RPMI8226 (cell line): ENCODE data around the gene SYT9.
"Not testable (repeated sequence)": the region's sequence is repeated elsewhere in the genome, so short reads cannot be mapped to it uniquely, and the experiment has no call there.

Source experiments
- DNase-seq: peaks from one replicate; pipeline ENCODE4 v3.0.0-alpha.2; 2015

The SYT9 gene

DNA sequence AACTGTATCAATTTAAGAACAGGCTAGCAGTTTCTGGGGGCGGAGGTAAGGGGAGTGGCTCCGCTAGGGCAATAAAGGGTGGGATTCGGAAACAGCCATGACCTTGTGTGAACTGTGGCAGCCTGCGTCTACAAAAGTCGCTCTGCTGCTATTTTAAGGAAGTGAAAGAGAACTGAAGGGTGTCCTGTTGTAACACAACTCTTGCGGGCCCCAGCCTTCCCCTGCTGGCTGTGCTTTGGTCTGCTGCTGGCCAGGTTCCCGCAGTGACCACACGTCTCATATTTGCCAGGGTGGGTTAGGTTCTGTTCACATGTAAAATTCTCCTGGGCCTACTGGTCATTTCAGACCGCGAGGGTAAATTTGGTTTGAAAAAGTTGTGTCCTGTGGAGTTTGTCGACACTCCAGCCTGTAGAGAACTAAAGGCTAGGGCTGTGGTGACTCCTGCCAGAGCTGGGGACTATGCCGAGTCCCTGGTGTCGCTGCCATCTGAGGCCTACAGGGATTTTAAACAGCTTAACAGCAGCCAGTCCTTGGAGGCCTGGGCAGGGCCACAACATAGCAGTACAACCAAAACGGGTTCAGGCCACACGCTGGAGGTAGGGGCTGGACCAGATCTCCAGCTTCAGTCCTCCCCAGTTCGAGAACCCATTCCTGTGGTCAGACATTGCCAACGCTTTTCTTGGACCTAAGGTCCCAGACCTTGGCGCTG is 261.0 kb downstream of the SYT9 start:
- peak; percentile 85 for DNase-seq

DNA sequence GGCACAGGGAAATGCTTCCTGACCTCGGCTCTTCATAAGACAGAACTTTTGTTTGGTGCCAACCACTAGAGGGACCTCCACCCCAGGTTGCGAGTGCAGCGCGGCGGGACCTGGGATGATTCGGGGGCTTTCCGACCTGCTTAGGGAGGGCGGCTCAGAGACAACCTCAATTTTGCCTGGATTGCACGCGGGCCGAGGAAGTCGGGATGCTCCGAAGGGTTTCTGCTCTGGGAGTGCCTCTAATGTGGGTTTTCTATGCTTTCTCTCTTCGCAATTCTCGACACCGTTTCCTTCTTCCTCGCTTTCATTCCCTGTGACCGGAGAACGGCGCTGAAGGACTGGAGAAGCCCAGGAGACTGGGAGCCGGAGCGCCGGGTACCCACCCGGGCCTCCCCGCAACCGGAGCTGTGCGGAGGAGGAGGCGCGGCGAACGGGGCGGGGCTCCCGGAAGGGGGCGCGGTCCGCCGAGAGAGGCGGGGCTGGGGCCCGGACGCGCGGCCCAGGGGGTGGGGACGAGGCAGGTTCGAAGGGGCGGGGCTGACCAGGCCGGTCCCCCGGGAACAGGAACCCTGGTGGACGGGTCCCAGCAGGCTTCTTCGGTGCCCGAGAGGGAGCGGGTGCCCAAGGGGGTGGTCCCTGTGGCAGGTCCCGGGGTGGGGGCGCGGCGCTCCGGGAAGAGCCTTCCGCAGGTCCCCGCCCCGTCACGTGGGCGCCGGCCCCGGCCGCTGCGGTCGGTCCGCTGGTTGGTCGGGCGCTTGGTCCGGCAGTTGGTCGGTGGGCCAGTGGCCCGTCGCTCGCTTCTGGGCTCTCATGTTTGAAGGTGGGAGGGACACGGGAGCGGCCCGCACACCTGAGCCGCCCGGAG is 261.8 kb downstream of the SYT9 start, which contains the start of gene PPFIBP2:
TSS of gene PPFIBP2 (plus strand) at position 766 of the 865 bp plus-strand sequence. CDS start 35,477 bp downstream, outside the sequence.
- DNase-seq: peak; percentile 77

DNA sequence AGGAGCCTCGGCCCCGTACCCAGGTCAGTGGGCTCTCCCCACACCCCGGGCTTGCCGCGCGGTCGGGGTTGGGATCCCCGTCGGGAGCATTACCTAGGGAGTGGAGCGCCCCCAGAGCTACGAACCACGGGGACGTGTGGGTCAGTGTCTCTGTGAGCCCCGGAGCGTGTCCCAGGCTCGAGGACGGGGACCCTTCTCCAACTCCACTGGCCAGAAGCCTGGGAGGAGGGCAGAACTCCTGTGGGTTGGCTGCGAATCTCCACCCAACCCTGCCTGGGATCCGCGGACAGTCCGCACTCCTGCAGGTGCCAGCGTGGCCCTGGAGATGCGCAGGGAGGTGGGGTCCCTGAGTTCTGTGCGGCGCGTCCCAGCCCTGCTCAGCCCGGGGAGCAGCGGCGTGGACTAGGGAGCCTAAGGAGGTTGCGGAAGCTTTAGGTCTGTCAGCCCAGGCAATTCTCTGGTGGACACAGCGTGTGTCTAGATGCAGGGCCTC is 262.4 kb downstream of the SYT9 start:
- DNase-seq: peak; percentile 39

DNA sequence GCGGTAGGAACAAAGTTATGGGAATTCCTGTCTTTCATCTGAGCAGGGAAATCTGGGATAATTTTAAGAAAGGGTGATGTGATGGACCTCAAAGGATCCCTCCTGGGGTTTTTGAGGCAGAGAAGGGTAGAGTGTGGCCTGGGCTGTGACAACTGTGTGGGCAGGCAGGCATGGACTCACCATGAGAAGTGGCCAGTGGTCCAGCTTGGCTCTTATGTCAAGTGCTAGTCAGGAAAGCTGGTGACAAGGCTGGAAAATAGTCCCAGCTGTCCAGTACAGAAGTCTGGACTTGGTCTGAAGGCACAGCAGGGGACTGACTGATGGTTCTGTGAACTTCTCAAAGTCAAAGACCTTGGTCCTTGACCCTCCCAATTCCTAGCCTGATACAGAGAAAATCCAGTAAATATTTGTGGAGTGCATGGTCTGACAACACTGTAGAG is 263.8 kb downstream of the SYT9 start:
- DNase-seq: no peak

DNA sequence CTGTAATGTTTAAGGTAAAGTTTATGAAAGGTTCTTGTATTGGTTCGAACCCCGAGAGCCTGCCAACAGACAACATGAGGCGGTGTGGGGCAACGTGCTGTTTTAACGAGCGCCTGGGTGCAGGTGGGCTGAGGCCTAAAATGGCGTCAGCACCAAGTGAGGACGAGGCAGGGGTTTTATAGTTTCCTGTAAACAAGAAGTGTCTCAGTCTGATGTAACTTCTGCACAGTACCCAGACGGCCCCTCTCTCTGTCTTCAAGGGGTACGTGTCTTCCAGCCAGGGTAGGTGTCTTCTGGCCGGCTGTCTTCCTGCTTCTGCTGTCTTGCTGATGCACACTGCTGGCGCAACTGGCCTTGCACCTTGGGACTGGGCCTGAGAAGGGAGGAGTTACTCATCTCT is 264.8 kb downstream of the SYT9 start:
- no peak for DNase-seq

DNA sequence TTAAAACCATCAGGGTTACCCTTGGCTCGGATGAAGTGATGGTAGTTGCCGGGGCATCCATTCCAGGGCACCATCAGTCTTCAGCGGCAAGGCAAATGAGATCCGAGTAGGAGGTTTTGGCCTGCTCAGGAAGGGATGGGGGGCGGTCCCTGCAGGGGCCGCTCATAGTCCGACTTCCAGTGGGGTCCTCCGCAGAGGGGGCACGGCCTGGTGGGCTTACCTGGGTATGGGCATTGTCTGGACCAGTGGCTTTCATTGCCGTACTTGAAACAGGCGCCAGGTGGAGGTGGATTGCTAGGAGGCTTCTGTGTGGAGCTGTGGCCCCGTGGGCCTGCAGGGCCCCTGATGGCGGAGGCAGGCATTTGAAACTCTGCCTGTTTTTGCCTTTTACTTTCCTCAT is 266.0 kb downstream of the SYT9 start:
- not testable (repeated sequence) for DNase-seq
